Vagina (tissue), 2 donors: Measurements from ENCODE around the gene C10orf90.

Source experiments
- POLR2A ChIP-seq, 2 donors: fragments of 450-650 bp; IDR thresholded peaks; one replicate each; pipeline ENCODE4 v1.6.1; 2017; ENCODE audit warnings: antibody characterized with exemption in 2 of 2, mild to moderate bottlenecking in 2 of 2, moderate library complexity in 2 of 2
- POLR2AphosphoS5 ChIP-seq, 2 donors: sonication (generic); formaldehyde crosslinking; IDR thresholded peaks; one replicate each; pipeline ENCODE4 v1.9.0; 2017; ENCODE audit warnings: antibody characterized with exemption in 2 of 2, mild to moderate bottlenecking in 2 of 2, low read depth in 1 of 2; ENCODE audit not compliant: insufficient read depth in 1 of 2
- TF ChIP-seq, protein P1 (sequence below), 3 experiments: fragments of 450-650 bp in 2 of 3; fragments of 200-600 bp in 1 of 3; sonication (generic) in 1 of 3; IDR thresholded peaks; one replicate each; pipeline ENCODE4 v1.5.1; 2017 to 2019; ENCODE audit warnings: antibody characterized with exemption in 3 of 3, mild to moderate bottlenecking in 2 of 3, moderate library complexity in 2 of 3

DNA sequence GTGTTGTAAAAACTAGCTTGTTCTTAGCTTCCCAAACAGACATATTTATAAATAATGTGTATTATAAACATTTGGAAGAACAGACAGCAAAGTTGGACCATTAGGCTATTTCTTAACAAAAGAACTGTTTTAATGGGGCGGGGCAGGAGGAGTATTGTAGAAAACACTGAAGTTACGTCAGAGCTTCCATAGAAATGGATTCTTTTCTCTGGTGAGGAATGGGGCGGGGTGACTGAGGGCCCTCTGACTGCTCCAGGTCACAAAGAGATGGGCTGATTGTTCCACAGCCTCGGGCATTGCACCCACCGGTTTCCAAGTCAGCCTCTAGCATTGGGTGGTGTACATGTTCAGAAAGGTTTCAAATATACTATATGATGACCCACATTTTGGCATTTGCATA is 245.5 kb downstream of the C10orf90 start:
- TF ChIP-seq, protein P1, sequence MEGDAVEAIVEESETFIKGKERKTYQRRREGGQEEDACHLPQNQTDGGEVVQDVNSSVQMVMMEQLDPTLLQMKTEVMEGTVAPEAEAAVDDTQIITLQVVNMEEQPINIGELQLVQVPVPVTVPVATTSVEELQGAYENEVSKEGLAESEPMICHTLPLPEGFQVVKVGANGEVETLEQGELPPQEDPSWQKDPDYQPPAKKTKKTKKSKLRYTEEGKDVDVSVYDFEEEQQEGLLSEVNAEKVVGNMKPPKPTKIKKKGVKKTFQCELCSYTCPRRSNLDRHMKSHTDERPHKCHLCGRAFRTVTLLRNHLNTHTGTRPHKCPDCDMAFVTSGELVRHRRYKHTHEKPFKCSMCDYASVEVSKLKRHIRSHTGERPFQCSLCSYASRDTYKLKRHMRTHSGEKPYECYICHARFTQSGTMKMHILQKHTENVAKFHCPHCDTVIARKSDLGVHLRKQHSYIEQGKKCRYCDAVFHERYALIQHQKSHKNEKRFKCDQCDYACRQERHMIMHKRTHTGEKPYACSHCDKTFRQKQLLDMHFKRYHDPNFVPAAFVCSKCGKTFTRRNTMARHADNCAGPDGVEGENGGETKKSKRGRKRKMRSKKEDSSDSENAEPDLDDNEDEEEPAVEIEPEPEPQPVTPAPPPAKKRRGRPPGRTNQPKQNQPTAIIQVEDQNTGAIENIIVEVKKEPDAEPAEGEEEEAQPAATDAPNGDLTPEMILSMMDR (IDR thresholded peaks at IDR 0.05): no peak
- TF ChIP-seq POLR2A (IDR thresholded peaks at IDR 0.05): no peak
- TF ChIP-seq POLR2AphosphoS5 (IDR thresholded peaks at IDR 0.05; ENCODE audit: insufficient read depth in 1 of 2, low read depth in 1 of 2): no peak
